Measurements from ENCODE around the gene CD8A.
"Not testable (repeated sequence)": the region's sequence is repeated elsewhere in the genome, so short reads cannot be mapped to it uniquely, and the experiment has no call there.

CD8A gene

DNA sequence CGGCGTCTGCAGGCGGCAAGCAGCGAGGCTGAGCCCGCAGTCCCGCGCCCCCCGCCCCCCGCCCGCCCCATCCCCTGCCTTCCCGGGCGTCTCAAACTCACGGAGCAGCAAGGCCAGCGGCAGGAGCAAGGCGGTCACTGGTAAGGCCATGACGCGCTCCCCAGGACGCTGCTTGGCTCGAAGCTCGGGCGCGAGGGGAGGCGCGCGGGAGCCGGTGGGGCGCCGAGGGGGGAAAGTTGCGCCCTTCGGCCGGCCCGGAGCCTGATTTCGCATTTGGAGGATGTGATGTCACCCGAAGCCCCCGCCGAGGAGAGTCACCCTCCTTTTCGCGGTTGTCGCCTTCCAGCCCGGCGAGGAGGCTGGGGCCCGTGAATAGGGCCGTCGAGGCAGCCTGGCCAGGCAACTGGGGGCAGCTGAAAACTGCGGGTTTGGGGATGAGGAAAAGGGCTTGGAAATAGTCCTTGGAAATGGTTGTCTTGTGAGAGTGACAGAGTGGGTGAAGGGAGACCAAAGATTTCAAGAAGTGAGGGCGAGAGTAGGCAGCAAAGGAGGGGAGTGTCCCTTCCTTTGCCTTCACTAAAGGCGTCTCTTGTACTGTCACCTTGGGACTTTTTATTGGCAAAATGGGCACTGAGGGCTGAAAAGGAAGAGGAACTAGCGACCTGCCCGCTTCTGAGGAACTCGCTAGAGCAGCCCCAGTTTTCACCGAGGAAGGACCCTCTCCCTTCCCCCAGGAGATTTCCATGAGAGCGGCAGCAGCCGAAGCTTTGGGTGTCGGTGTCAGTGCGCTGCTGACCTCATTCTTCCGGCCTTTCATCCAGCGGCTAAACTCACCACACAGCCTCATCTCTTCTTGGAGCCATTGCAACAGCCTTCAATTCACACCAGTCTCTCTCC lies at the start of gene CD8A:
TSS of gene CD8A (minus strand) at position 238 of the 897 bp plus-strand sequence. CDS start at position 150, 88 bp downstream.
- DNase-seq (ENCODE audit: low read depth, low spot score): no peak

GRCh38 chr2:86839871-86840548 lies 49.3 kb upstream of the CD8A start:
- DNase-seq (ENCODE audit: low read depth, low spot score): not testable (repeated sequence)

DNA sequence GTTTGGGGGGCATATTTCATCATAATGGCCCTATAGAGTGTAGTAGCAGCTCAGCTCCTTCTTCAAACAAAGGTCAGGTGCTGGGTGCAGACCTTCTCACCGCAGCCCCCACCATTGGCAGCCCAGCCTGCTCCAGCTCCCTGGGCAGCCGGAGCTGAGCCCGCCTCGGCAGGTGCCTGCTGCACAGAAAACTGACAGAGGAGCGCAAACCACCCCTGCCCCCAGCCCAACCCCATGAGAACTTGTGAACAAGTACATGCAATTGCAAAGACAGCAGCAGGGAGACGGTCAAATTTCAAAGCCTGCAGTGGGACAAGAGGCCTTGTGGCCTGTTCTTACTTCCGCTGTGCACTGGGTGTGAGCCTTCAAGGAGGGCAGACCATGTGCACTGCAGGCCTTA lies 48.7 kb upstream of the CD8A start:
- DNase-seq (ENCODE audit: low read depth, low spot score): not testable (repeated sequence)

DNA sequence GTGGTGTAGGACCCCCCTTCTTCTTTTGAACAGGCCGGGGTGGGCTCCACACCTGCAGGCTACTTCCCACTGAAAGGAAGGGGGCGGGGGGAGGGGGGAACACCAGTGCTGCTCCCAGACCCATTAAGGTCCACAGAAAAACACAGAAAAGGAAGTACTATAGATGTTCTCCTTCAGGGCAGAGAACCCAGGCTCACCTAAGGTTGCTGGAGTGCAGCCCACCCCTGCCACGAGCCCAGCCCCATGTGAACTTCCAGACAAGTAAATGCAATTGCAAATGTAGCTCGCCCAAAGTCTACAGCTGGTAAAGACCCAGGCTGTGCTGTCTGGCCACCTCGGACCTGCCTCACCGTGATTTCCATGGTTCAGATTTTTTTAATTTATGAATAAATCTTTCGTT lies 47.0 kb upstream of the CD8A start:
- not testable (repeated sequence) for DNase-seq (ENCODE audit: low read depth, low spot score)

GRCh38 chr2:86836915-86837695 lies 46.4 kb upstream of the CD8A start:
- DNase-seq (ENCODE audit: low read depth, low spot score): peak; percentile 39

DNA sequence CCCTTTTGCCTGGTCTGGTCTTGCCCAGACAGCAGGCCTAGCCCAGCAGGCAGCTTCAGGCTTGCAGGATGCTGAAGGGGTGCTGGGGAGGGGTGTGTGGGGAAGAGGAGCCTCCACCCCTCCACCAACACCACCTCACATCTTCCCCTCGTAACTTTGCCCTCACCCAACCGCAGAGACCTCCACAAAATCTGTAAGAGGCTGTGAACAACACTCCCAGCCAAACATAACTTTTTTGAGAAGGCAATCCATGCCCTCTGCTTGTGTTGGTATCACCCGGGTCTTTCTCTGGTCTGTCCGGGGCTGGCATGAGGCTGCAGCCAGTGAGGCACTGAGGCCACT lies 44.8 kb upstream of the CD8A start:
- DNase-seq (ENCODE audit: low read depth, low spot score): not testable (repeated sequence)

DNA sequence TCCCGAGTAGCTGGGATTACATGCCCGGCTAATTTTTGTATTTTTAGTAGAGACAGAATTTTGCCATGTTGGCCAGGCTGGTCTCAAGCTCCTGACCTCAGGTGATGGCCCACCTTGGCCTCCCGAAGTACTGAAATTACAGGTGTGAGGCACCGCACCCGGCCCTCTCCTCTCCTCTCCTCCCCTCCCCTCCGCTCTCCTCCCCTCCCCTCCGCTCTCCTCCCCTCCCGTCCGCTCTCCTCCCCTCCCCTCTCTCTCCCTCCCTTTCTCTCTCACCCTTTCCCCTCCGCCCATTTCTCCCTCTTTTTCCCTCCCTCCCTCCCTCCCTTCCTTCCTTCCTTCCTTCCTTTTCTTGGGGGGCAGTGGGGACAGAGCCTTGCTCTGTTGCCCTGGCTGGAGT lies 42.6 kb upstream of the CD8A start:
- DNase-seq (ENCODE audit: low read depth, low spot score): no peak

DNA sequence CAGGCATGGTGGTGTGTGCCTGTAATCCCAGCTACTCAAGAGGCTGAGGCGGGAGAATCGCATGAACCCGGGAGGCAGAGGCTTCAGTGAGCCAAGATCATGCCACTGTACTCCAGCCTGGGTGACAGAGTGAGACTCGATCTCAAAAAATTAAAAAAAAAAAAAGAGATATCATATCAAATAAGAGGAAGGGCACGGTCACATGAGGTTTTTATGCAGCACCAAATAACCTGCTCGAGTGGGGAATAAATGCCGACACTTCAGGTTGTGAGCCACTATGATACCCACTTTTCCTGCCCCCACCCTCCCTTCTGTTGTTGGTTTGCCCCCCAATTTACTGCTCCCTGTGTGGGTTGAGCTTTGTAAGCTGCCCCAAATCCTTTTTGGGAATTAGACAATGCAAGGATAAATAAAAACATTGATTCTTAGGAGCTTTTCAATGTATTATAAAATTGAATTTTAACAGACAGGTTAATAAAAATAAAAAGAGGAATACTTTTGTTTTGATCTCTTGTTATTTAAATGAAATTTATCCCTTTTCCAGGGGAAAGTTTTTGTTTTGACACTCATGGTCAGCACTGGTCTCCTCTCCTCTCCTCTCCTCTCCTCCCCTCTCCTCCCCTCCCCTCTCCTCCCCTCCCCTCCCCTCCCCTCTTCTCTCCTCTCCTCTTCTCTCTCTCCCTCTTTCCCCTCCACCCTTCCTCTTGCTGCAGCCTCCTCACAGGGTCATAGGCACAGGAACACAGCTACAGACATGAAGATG lies 41.8 kb upstream of the CD8A start:
- DNase-seq (ENCODE audit: low read depth, low spot score): no peak

DNA sequence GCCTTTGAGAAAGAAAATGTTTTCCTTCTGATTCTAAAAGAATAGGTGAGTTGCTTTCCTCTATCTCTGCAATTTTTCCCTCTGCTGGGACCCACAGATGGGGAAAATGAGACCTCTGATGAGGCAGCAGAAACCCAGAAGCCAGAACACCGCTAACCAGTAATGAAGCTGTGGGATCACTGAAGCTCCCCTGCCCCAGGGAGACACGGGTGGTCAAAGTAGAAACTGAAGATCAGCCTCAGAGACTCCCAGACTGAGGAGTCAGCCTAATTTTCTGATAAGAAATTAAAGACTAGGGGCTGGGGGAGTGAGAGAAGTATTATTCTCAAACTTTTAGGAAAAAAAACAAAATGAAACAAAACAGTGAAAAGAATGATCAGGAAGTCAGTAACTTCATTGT lies 40.8 kb upstream of the CD8A start:
- DNase-seq (ENCODE audit: low read depth, low spot score): no peak

DNA sequence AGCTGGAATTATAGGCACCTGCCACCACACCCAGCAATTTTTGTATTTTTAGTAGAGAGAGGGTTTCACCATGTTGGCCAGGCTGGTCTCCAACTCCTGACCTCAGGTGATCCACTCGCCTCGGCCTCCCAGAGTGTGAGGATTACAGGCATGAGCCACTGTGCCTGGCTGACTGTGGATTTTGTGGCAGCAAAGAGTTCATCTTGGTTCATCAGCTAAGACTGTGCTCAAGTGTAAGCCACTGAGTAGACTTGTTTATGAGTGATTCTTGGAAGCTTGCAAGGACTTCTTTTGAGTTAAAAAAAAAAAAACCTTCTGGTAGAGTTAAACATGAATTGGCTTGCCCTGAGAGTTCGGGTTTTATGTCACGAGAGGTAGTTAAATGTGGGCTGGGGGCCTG lies 36.2 kb upstream of the CD8A start:
- DNase-seq (ENCODE audit: low read depth, low spot score): no peak

DNA sequence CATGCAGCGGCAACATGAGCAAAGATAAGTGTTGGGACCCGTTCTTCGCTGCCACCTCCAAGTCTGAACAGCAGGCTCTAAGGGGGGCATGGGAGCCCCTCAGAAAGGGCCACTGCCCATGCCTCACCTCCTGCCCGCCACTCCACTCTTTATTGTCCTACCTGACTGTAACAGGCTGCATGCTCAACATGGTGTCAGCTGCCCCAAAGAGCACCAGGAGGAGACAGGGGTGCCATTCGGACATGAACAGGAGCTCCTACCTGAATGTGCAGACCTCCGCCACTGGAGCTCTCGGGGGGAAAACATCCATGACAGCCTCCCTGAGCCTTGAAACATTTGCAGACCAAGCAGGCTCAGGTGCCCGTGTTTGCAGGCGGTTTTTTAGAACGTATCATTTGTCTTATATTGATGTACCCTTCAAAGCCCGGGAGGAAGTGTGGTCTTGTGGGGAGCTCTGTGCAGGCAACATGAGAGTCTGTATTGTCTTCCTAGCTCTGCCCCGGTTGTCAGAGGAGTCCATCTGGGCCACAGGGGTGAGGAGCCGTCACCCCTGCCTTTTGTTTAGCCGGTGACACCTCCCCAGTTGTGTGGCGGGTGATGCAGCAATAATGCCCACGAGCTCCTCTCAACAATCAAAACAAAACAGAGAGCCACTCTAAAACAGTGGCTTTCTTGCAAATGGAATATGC lies 35.1 kb upstream of the CD8A start:
- DNase-seq (ENCODE audit: low read depth, low spot score): no peak

- no peak for DNase-seq (ENCODE audit: low read depth, low spot score)
Measured at GRCh38 chr2:86825036-86825692, 34.5 kb upstream of the CD8A start.

DNA sequence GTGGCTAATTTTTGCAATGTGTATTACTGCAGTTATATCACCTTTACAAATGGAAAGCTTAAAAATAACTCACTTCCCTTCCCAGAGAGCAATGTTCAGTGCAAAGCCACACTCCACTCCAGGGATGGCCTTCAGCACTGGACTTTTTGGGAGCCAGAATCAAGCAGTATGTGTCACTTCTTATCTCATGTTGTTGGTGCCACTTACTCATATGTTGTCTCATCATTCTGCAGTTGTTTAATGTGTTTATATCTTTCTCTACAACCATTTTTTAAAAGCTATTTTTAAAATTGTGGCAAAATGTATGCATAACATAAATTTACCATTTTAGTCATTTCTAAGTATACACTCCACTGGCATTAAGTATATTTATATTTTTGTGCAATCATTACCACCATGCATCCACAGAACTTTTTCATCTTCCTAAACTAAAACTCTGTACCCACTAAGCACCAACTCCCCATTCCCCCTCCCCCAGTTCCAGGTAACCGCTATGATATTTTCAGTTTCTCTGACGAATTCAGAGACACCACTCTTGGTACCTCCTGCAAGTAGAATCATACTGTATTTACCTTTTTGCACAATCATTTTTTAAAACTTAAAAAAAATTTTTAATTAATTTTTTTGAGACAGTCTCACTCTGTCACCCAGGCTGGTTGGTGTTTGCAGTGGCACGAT lies 32.1 kb upstream of the CD8A start:
- DNase-seq (ENCODE audit: low read depth, low spot score): no peak

DNA sequence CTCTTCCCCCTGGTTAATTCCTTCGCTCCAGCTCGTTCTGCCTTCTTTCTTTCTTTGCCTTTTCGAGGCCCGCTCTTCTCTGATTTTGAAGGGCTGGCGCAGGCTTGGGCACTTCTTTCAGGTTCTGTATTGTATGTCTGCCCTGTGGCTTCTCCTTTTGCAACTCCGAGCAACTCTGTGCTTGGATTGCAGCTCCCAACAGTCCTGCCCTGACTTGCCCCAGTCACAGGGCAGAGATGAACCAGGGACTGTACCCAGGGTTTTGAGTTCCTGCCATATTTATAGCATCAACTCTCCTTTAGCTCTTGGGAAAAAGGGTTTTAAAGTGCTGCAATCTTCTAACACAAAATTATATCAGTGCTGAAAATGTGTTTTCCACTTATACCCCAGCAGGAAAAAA lies 31.1 kb upstream of the CD8A start:
- DNase-seq (ENCODE audit: low read depth, low spot score): no peak

- no peak for DNase-seq (ENCODE audit: low read depth, low spot score)
Measured at GRCh38 chr2:86821306-86821705, 30.6 kb upstream of the CD8A start.

DNA sequence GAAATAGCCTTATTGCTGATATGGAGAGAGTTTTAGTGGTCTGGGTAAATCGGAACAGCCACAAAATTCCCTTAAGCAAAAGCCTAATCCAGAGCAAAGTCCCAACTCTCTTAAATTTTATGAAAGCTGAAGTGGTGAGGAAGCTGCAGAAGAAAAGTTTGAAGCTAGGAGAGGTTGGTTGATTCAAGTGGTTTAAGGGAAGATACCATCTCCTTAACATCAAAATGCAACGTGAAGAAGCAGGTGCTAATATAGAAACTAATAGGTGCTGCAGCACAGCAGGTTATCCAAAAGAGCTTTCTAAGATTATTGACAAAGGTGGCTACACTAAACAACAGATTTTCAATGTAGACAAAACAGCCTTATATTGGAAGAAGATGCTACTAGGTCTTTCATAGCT lies 28.2 kb upstream of the CD8A start:
- no peak for DNase-seq (ENCODE audit: low read depth, low spot score)

GRCh38 chr2:86818114-86818801 lies 27.5 kb upstream of the CD8A start:
- no peak for DNase-seq (ENCODE audit: low read depth, low spot score)

GRCh38 chr2:86815611-86816010 lies 24.9 kb upstream of the CD8A start:
- no peak for DNase-seq (ENCODE audit: low read depth, low spot score)

- DNase-seq (ENCODE audit: low read depth, low spot score): no peak
Measured at GRCh38 chr2:86809481-86810121, 18.9 kb upstream of the CD8A start.

Measured in smooth muscle cell of the brain vasculature (primary cell).